Neural progenitor cell (in vitro differentiated cells): ENCODE data around the gene ORC2. TPM values are rescaled to one million over a fixed set of nuclear protein-coding genes. Genes with fewer than 3 reads are reported as not detected.

Experiments used
- DNase-seq: peaks from one replicate; pipeline ENCODE4 v3.0.0-alpha.2; 2016; ENCODE audit warnings: low spot score
- H2AFZ ChIP-seq: fragments of 200-600 bp; sonication (generic); replicated peaks from 2 replicates; pipeline ENCODE4 v1.6.1; 2016; ENCODE audit warnings: antibody characterized with exemption
- H3F3A ChIP-seq: fragments of 200-600 bp; sonication (generic); 2 replicates; pipeline ENCODE4 v1.6.1; 2016; ENCODE audit warnings: antibody characterized with exemption, low read depth
- H3K27ac ChIP-seq: fragments of 200-600 bp; sonication (generic); 2 replicates; pipeline ENCODE4 v1.5.1; 2016; ENCODE audit warnings: mild to moderate bottlenecking
- H3K27me3 ChIP-seq: fragments of 200-600 bp; sonication (generic); 2 replicates; pipeline ENCODE4 v1.6.1; 2016; ENCODE audit warnings: mild to moderate bottlenecking, moderate library complexity
- H3K36me3 ChIP-seq: fragments of 200-600 bp; sonication (generic); 2 replicates; pipeline ENCODE4 v1.5.1; 2016
- H3K4me1 ChIP-seq: fragments of 200-600 bp; sonication (generic); 2 replicates; pipeline ENCODE4 v1.6.1; 2016; ENCODE audit warnings: mixed run types
- H3K4me2 ChIP-seq: fragments of 200-600 bp; sonication (generic); 2 replicates; pipeline ENCODE4 v1.6.1; 2016
- H3K4me3 ChIP-seq: fragments of 200-600 bp; sonication (generic); 2 replicates; pipeline ENCODE4 v1.5.1; 2016
- H3K79me2 ChIP-seq: fragments of 200-600 bp; sonication (generic); 2 replicates; pipeline ENCODE4 v1.6.1; 2016; ENCODE audit warnings: low read depth
- H3K9ac ChIP-seq: fragments of 200-600 bp; sonication (generic); 2 replicates; pipeline ENCODE4 v1.6.1; 2016
- H3K9me3 ChIP-seq: fragments of 200-600 bp; sonication (generic); 2 replicates; pipeline ENCODE4 v1.5.1; 2016; ENCODE audit warnings: low read depth
- H4K20me1 ChIP-seq: fragments of 200-600 bp; sonication (generic); 2 replicates; pipeline ENCODE4 v1.6.1; 2016; ENCODE audit warnings: low read depth
- H3K27ac Mint-ChIP-seq: 3 replicates; pipeline ENCODE4 v1.8.0; 2021; ENCODE audit warnings: mixed read lengths
- H3K27me3 Mint-ChIP-seq: 2 replicates; pipeline ENCODE4 v1.8.0; 2022; ENCODE audit warnings: low read depth, mild to moderate bottlenecking, inconsistent platforms, moderate library complexity, mixed read lengths; ENCODE audit not compliant: insufficient read depth
- H3K36me3 Mint-ChIP-seq: 3 replicates; pipeline ENCODE4 v1.8.0; 2021; ENCODE audit warnings: mixed read lengths
- H3K4me1 Mint-ChIP-seq: 3 replicates; pipeline ENCODE4 v1.8.0; 2021; ENCODE audit warnings: mixed read lengths
- H3K4me3 Mint-ChIP-seq: 3 replicates; pipeline ENCODE4 v1.8.0; 2021; ENCODE audit warnings: mild to moderate bottlenecking, moderate library complexity, mixed read lengths
- H3K9me3 Mint-ChIP-seq: 3 replicates; pipeline ENCODE4 v1.8.0; 2020; ENCODE audit warnings: mixed read lengths
- CTCF ChIP-seq: fragments of 200-600 bp; sonication (generic); IDR thresholded peaks from 2 replicates; pipeline ENCODE4 v1.5.1; 2017; ENCODE audit warnings: antibody characterized with exemption, mild to moderate bottlenecking
- EZH2 ChIP-seq: fragments of 200-600 bp; sonication (generic); IDR thresholded peaks from 2 replicates; pipeline ENCODE4 v1.6.1; 2017; ENCODE audit warnings: antibody characterized with exemption, mild to moderate bottlenecking, moderate library complexity
- EZH2phosphoT487 ChIP-seq: fragments of 200-600 bp; sonication (generic); IDR thresholded peaks from 2 replicates; pipeline ENCODE4 v1.6.1; 2017; ENCODE audit warnings: antibody characterized with exemption
- total RNA-seq: library from RNA; depleted of rRNA; stranded (reverse); fragments of >200 nt; gene quantifications from 2 replicates; pipeline ENCODE4 v1.2.3, GENCODE V29; 2015; ENCODE audit warnings: low replicate concordance

Gene ORC2
- total RNA-seq, 1 donor from 2014 or later: 75.4 TPM

GRCh38 chr2:200945395-200945729 is 18.1 kb downstream of the ORC2 start:
- no peak overlapping the region for H3K27ac ChIP-seq
- no peaks in the 10 kb centered on the region for H3K79me2 ChIP-seq
- H3F3A ChIP-seq: peaks cover 2% of the 10 kb centered on the region
- H3K4me3 Mint-ChIP-seq: no peak overlapping the region
- TF ChIP-seq EZH2 (no peak), EZH2phosphoT487 (no peak), CTCF (no peak)
- H3K4me2 ChIP-seq: no peak overlapping the region
- no peaks in the 10 kb centered on the region for H3K27me3 ChIP-seq
- peaks cover 17% of the 10 kb centered on the region for H3K36me3 Mint-ChIP-seq
- no peak for DNase-seq
- no peaks in the 10 kb centered on the region for H3K9me3 Mint-ChIP-seq
- no peak overlapping the region for H3K9ac ChIP-seq
- H3K4me1 Mint-ChIP-seq: no peaks in the 10 kb centered on the region
- no peak overlapping the region for H2AFZ ChIP-seq
- H3K4me3 ChIP-seq: no peak overlapping the region
- no peaks in the 10 kb centered on the region for H3K9me3 ChIP-seq
- no peaks in the 10 kb centered on the region for H4K20me1 ChIP-seq
- no peaks in the 10 kb centered on the region for H3K4me1 ChIP-seq
- H3K27ac Mint-ChIP-seq: no peak overlapping the region
- H3K27me3 Mint-ChIP-seq: no peaks in the 10 kb centered on the region
- H3K36me3 ChIP-seq: peaks cover 26% of the 10 kb centered on the region

- no peak overlapping the region for H3K9ac ChIP-seq
- DNase-seq: no peak
- H3K79me2 ChIP-seq: no peaks in the 10 kb centered on the region
- Mint-ChIP-seq H3K36me3 (peaks cover 17% of the 10 kb centered on the region), H3K9me3 (no peaks in the 10 kb centered on the region), H3K4me1 (no peaks in the 10 kb centered on the region), H3K27me3 (no peaks in the 10 kb centered on the region), H3K4me3 (no peak overlapping the region), H3K27ac (no peak overlapping the region)
- H2AFZ ChIP-seq: no peak overlapping the region
- H3K4me2 ChIP-seq: no peak overlapping the region
- H3K27ac ChIP-seq: no peak overlapping the region
- H3K9me3 ChIP-seq: no peaks in the 10 kb centered on the region
- TF ChIP-seq EZH2: no peak
- no peak for TF ChIP-seq EZH2phosphoT487
- no peak for TF ChIP-seq CTCF
- no peaks in the 10 kb centered on the region for H3F3A ChIP-seq
- peaks cover 26% of the 10 kb centered on the region for H3K36me3 ChIP-seq
- H3K4me3 ChIP-seq: no peak overlapping the region
- H3K27me3 ChIP-seq: no peaks in the 10 kb centered on the region
- no peaks in the 10 kb centered on the region for H3K4me1 ChIP-seq
- H4K20me1 ChIP-seq: no peaks in the 10 kb centered on the region
These were observed 18.7 kb downstream of the ORC2 start for GRCh38 chr2:200944467-200945394.

- no peaks in the 10 kb centered on the region for H3F3A ChIP-seq
- no peaks in the 10 kb centered on the region for H3K9me3 Mint-ChIP-seq
- no peak overlapping the region for H3K27ac Mint-ChIP-seq
- H3K27ac ChIP-seq: no peak overlapping the region
- H3K9me3 ChIP-seq: no peaks in the 10 kb centered on the region
- DNase-seq: no peak
- no peak overlapping the region for H3K4me3 ChIP-seq
- H2AFZ ChIP-seq: no peak overlapping the region
- H3K9ac ChIP-seq: no peak overlapping the region
- TF ChIP-seq CTCF (no peak), EZH2phosphoT487 (no peak), EZH2 (no peak)
- H3K27me3 Mint-ChIP-seq: no peaks in the 10 kb centered on the region
- no peak overlapping the region for H3K4me3 Mint-ChIP-seq
- H3K79me2 ChIP-seq: no peaks in the 10 kb centered on the region
- no peaks in the 10 kb centered on the region for H4K20me1 ChIP-seq
- H3K4me2 ChIP-seq: no peak overlapping the region
- H3K36me3 Mint-ChIP-seq: peaks cover 17% of the 10 kb centered on the region
- H3K4me1 ChIP-seq: no peaks in the 10 kb centered on the region
- H3K36me3 ChIP-seq: peaks cover 19% of the 10 kb centered on the region
- no peaks in the 10 kb centered on the region for H3K27me3 ChIP-seq
- H3K4me1 Mint-ChIP-seq: no peaks in the 10 kb centered on the region
These were observed 19.8 kb downstream of the ORC2 start for GRCh38 chr2:200943527-200944105.
